Neural crest cell (in vitro differentiated cells): ENCODE data around the gene PIPOX. TPM values are rescaled to one million over a fixed set of nuclear protein-coding genes. Genes with fewer than 3 reads are reported as not detected.

Source experiments
- DNase-seq: peaks from one replicate; pipeline ENCODE4 v3.0.0; 2021; ENCODE audit warnings: low read depth, mixed read lengths, low spot score
- H3K27ac Mint-ChIP-seq: one replicate; pipeline ENCODE4 v1.8.0; 2021; ENCODE audit warnings: mild to moderate bottlenecking, mixed read lengths; ENCODE audit not compliant: unreplicated experiment
- H3K27me3 Mint-ChIP-seq: 2 replicates; pipeline ENCODE4 v1.8.0; 2021; ENCODE audit warnings: low read depth, mild to moderate bottlenecking, mixed read lengths
- H3K36me3 Mint-ChIP-seq: 2 replicates; pipeline ENCODE4 v1.8.0; 2021; ENCODE audit warnings: low read depth, mild to moderate bottlenecking, mixed read lengths
- H3K4me1 Mint-ChIP-seq: 2 replicates; pipeline ENCODE4 v1.8.0; 2021; ENCODE audit warnings: mixed read lengths
- H3K4me3 Mint-ChIP-seq: one replicate; pipeline ENCODE4 v1.8.0; 2021; ENCODE audit warnings: mild to moderate bottlenecking, mixed read lengths
- H3K9me3 Mint-ChIP-seq: 2 replicates; pipeline ENCODE4 v1.8.0; 2021; ENCODE audit warnings: mixed read lengths
- CTCF ChIP-seq: fragments of 200-600 bp; sonication (generic); conservative IDR thresholded peaks from 2 replicates; pipeline ENCODE4 v1.5.0; 2021; ENCODE audit warnings: antibody characterized with exemption, mild to moderate bottlenecking
- total RNA-seq: library from RNA; stranded (reverse); gene quantifications from 2 replicates; pipeline ENCODE4 v1.2.1, GENCODE V29; 2021

The PIPOX gene
- total RNA-seq, 1 donor from 2014 or later: 4.1 TPM

GRCh38 chr17:29070308-29070707 lies 27.4 kb downstream of the PIPOX start:
- no peaks in the 10 kb centered on the region for H3K27me3 Mint-ChIP-seq
- H3K4me3 Mint-ChIP-seq: no peak overlapping the region
- H3K9me3 Mint-ChIP-seq: no peaks in the 10 kb centered on the region
- peaks cover 14% of the 10 kb centered on the region for H3K4me1 Mint-ChIP-seq
- DNase-seq: no peak
- H3K27ac Mint-ChIP-seq: no peak overlapping the region
- TF ChIP-seq CTCF: no peak
- H3K36me3 Mint-ChIP-seq: no peaks in the 10 kb centered on the region

GRCh38 chr17:29070781-29071180 lies 27.8 kb downstream of the PIPOX start:
- H3K9me3 Mint-ChIP-seq: no peaks in the 10 kb centered on the region
- H3K27ac Mint-ChIP-seq: no peak overlapping the region
- no peaks in the 10 kb centered on the region for H3K36me3 Mint-ChIP-seq
- H3K4me3 Mint-ChIP-seq: no peak overlapping the region
- H3K4me1 Mint-ChIP-seq: peaks cover 14% of the 10 kb centered on the region
- TF ChIP-seq CTCF: no peak
- H3K27me3 Mint-ChIP-seq: no peaks in the 10 kb centered on the region
- no peak for DNase-seq

GRCh38 chr17:29071303-29071702 lies 28.4 kb downstream of the PIPOX start:
- peaks cover 16% of the 10 kb centered on the region for H3K4me1 Mint-ChIP-seq
- no peak for DNase-seq
- H3K27ac Mint-ChIP-seq: no peak overlapping the region
- no peaks in the 10 kb centered on the region for H3K36me3 Mint-ChIP-seq
- H3K27me3 Mint-ChIP-seq: no peaks in the 10 kb centered on the region
- no peak overlapping the region for H3K4me3 Mint-ChIP-seq
- no peaks in the 10 kb centered on the region for H3K9me3 Mint-ChIP-seq
- no peak for TF ChIP-seq CTCF

- H3K27ac Mint-ChIP-seq: no peak overlapping the region
- no peak for DNase-seq
- TF ChIP-seq CTCF: no peak
- H3K4me1 Mint-ChIP-seq: peaks cover 21% of the 10 kb centered on the region
- no peaks in the 10 kb centered on the region for H3K27me3 Mint-ChIP-seq
- no peaks in the 10 kb centered on the region for H3K9me3 Mint-ChIP-seq
- no peak overlapping the region for H3K4me3 Mint-ChIP-seq
- H3K36me3 Mint-ChIP-seq: no peaks in the 10 kb centered on the region
These were observed 30.1 kb downstream of the PIPOX start for GRCh38 chr17:29073045-29073444.

GRCh38 chr17:29073520-29073919 lies 30.6 kb downstream of the PIPOX start:
- Mint-ChIP-seq H3K4me1 (peaks cover 21% of the 10 kb centered on the region), H3K36me3 (no peaks in the 10 kb centered on the region), H3K27ac (no peak overlapping the region), H3K9me3 (no peaks in the 10 kb centered on the region), H3K4me3 (no peak overlapping the region), H3K27me3 (no peaks in the 10 kb centered on the region)
- no peak for TF ChIP-seq CTCF
- DNase-seq: no peak

- H3K4me1 Mint-ChIP-seq: peaks cover 21% of the 10 kb centered on the region
- TF ChIP-seq CTCF: no peak
- H3K4me3 Mint-ChIP-seq: no peak overlapping the region
- no peaks in the 10 kb centered on the region for H3K36me3 Mint-ChIP-seq
- DNase-seq: no peak
- H3K27me3 Mint-ChIP-seq: no peaks in the 10 kb centered on the region
- H3K9me3 Mint-ChIP-seq: no peaks in the 10 kb centered on the region
- no peak overlapping the region for H3K27ac Mint-ChIP-seq
These were observed 31.5 kb downstream of the PIPOX start for GRCh38 chr17:29074488-29074887.
